Activated B cell treated with CpG ODN at 0.5 μM for 24 hours (primary cell): Measurements from ENCODE around the gene SLC1A2. TPM values are rescaled to one million over a fixed set of nuclear protein-coding genes. Genes with fewer than 3 reads are reported as not detected.

ENCODE experiments used
- ATAC-seq: fragments of 200-7000 bp; cut with Tn5 transposase; one replicate; pipeline ENCODE4 v1.10.0; 2021; ENCODE audit warnings: low read depth, mild to moderate bottlenecking, moderate library complexity
- CTCF ChIA-PET: fragments of 350-600 bp; sonication (Branson Sonifier 250); formaldehyde crosslinking; loops from one replicate; lab custom pipeline; 2021; ENCODE audit warnings: antibody characterized with exemption; lab: Charles Lee
- POLR2A ChIA-PET: fragments of 350-600 bp; sonication (Branson Sonifier 250); formaldehyde crosslinking; loops from one replicate; lab custom pipeline; 2021; ENCODE audit warnings: antibody characterized with exemption; lab: Charles Lee
- DNase-seq: peaks from one replicate; pipeline ENCODE4 v3.0.0; 2022
- H3K27ac Mint-ChIP-seq: one replicate; pipeline ENCODE4 v1.8.0; 2020; ENCODE audit warnings: mixed read lengths
- H3K27me3 Mint-ChIP-seq: one replicate; pipeline ENCODE4 v1.8.0; 2021; ENCODE audit warnings: mixed read lengths
- H3K36me3 Mint-ChIP-seq: one replicate; pipeline ENCODE4 v1.8.0; 2021; ENCODE audit warnings: low read depth, mixed read lengths
- H3K4me1 Mint-ChIP-seq: one replicate; pipeline ENCODE4 v1.8.0; 2021; ENCODE audit warnings: mixed read lengths
- H3K4me3 Mint-ChIP-seq: one replicate; pipeline ENCODE4 v1.8.0; 2020; ENCODE audit warnings: mild to moderate bottlenecking, mixed read lengths
- H3K9me3 Mint-ChIP-seq: one replicate; pipeline ENCODE4 v1.8.0; 2020; ENCODE audit warnings: mixed read lengths
- intact Hi-C: fragments of 100-400 bp; cut with micrococcal nuclease; formaldehyde crosslinking; loops from one replicate; pipeline ENCODE4 v1.15.1; 2024
- total RNA-seq: library from RNA; stranded (reverse); gene quantifications from 2 replicates; pipeline ENCODE4 v1.2.3, GENCODE V29; 2022
- TF ChIP-seq, protein P1 (sequence below): fragments of 200-600 bp; IDR thresholded peaks from one replicate; pipeline ENCODE4 v1.8.0; 2022; ENCODE audit warnings: antibody characterized with exemption, mild to moderate bottlenecking

SLC1A2 gene
- total RNA-seq, 1 donor from 2014 or later = not detected

GRCh38 chr11:35432464-35432863 is 13.1 kb upstream of the SLC1A2 start:
- intact Hi-C loops = no loop called here
- H3K27me3 Mint-ChIP-seq = peaks cover 42% of the 10 kb centered on the region
- ChIA-PET CTCF (no interaction called here), POLR2A (no interaction called here)
- no peaks in the 10 kb centered on the region for H3K9me3 Mint-ChIP-seq
- TF ChIP-seq, protein P1, sequence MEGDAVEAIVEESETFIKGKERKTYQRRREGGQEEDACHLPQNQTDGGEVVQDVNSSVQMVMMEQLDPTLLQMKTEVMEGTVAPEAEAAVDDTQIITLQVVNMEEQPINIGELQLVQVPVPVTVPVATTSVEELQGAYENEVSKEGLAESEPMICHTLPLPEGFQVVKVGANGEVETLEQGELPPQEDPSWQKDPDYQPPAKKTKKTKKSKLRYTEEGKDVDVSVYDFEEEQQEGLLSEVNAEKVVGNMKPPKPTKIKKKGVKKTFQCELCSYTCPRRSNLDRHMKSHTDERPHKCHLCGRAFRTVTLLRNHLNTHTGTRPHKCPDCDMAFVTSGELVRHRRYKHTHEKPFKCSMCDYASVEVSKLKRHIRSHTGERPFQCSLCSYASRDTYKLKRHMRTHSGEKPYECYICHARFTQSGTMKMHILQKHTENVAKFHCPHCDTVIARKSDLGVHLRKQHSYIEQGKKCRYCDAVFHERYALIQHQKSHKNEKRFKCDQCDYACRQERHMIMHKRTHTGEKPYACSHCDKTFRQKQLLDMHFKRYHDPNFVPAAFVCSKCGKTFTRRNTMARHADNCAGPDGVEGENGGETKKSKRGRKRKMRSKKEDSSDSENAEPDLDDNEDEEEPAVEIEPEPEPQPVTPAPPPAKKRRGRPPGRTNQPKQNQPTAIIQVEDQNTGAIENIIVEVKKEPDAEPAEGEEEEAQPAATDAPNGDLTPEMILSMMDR = no peak
- DNase-seq (no peak), ATAC-seq (no peak)
- no peaks in the 10 kb centered on the region for H3K36me3 Mint-ChIP-seq
- H3K4me1 Mint-ChIP-seq = no peaks in the 10 kb centered on the region
- H3K4me3 Mint-ChIP-seq = no peak overlapping the region
- H3K27ac Mint-ChIP-seq = no peak overlapping the region

DNA sequence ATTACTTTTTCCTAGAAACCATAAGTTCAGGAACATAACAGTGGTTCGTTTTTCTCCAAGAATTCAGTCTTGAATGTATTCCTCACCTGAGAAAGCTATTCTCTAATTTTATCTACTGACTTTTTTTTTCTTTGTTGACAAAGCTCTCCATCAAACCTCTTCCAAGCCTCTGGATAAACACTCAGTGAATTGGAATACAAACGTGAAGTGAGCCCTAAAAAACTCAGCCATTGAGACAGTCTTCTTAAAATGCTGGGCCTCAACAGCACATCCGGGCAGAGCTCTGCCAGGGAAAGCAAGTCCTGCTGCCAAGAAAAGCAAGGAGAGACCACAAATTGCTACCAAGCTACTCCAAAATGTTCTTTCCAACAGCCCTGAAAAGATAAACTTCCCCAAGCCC is 7.7 kb upstream of the SLC1A2 start:
- no peaks in the 10 kb centered on the region for H3K9me3 Mint-ChIP-seq
- ChIA-PET CTCF (no interaction called here), POLR2A (no interaction called here)
- DNase-seq (no peak), ATAC-seq (no peak)
- TF ChIP-seq, protein P1 = no peak
- peaks cover 51% of the 10 kb centered on the region for H3K27me3 Mint-ChIP-seq
- H3K27ac Mint-ChIP-seq = no peak overlapping the region
- no peaks in the 10 kb centered on the region for H3K4me1 Mint-ChIP-seq
- H3K36me3 Mint-ChIP-seq = no peaks in the 10 kb centered on the region
- no peak overlapping the region for H3K4me3 Mint-ChIP-seq
- intact Hi-C loops = no loop called here

GRCh38 chr11:35426351-35426750 is 7.0 kb upstream of the SLC1A2 start:
- ChIA-PET POLR2A (no interaction called here), CTCF (no interaction called here)
- TF ChIP-seq, protein P1 = no peak
- no peak overlapping the region for H3K4me3 Mint-ChIP-seq
- H3K36me3 Mint-ChIP-seq = no peaks in the 10 kb centered on the region
- DNase-seq = no peak
- H3K9me3 Mint-ChIP-seq = no peaks in the 10 kb centered on the region
- no peaks in the 10 kb centered on the region for H3K4me1 Mint-ChIP-seq
- intact Hi-C loops = no loop called here
- H3K27me3 Mint-ChIP-seq = peaks cover 51% of the 10 kb centered on the region
- no peak overlapping the region for H3K27ac Mint-ChIP-seq
- no peak for ATAC-seq

- Mint-ChIP-seq H3K4me1 (peaks cover 2% of the 10 kb centered on the region), H3K27me3 (peaks cover 51% of the 10 kb centered on the region), H3K9me3 (no peaks in the 10 kb centered on the region), H3K27ac (no peak overlapping the region), H3K36me3 (no peaks in the 10 kb centered on the region), H3K4me3 (no peak overlapping the region)
- TF ChIP-seq, protein P1 = no peak
- CTCF ChIA-PET = no interaction called here
- POLR2A ChIA-PET = no interaction called here
- DNase-seq = no peak
- intact Hi-C loops = no loop called here
- no peak for ATAC-seq
Measured at GRCh38 chr11:35425603-35426212, 6.3 kb upstream of the SLC1A2 start.

GRCh38 chr11:35424157-35424940 is 5.0 kb upstream of the SLC1A2 start:
- no peak overlapping the region for H3K4me3 Mint-ChIP-seq
- ATAC-seq (no peak), DNase-seq (no peak)
- H3K27ac Mint-ChIP-seq = no peak overlapping the region
- POLR2A ChIA-PET = no interaction called here
- TF ChIP-seq, protein P1 = no peak
- intact Hi-C loops = no loop called here
- H3K27me3 Mint-ChIP-seq = peaks cover 52% of the 10 kb centered on the region
- no peaks in the 10 kb centered on the region for H3K9me3 Mint-ChIP-seq
- peaks cover 10% of the 10 kb centered on the region for H3K4me1 Mint-ChIP-seq
- CTCF ChIA-PET = no interaction called here
- no peaks in the 10 kb centered on the region for H3K36me3 Mint-ChIP-seq
